GM12878 (cell line): Measurements from ENCODE around the gene PPFIBP1. TPM values are rescaled to one million over a fixed set of nuclear protein-coding genes. Genes with fewer than 3 reads are reported as not detected.

Source experiments
- ATAC-seq: fragments of 200-7000 bp; cut with Tn5 transposase; 3 replicates; pipeline ENCODE4 v1.9.1; 2020; ENCODE audit warnings: mild to moderate bottlenecking, moderate library complexity
- BruUV-seq: library from RNA; stranded (reverse); fragments of 400-500 nt; replicated peaks from 2 replicates; lab custom pipeline; 2021; lab: Mats Ljungman, UMichigan
- CTCF ChIA-PET: fragments of 300-600 bp; sonication (Branson Sonifier 250); formaldehyde crosslinking; extraction: SDS; loops from one replicate; lab custom pipeline; 2021; ENCODE audit warnings: inconsistent platforms; lab: Yijun Ruan, JAX
- POLR2A ChIA-PET: fragments of 350-600 bp; formaldehyde crosslinking; extraction: SDS; loops from one replicate; lab custom pipeline; 2021; ENCODE audit warnings: inconsistent platforms; lab: Charles Lee
- RAD21 ChIA-PET: fragments of 300-600 bp; sonication (Branson Sonifier 250); formaldehyde crosslinking; loops from one replicate; lab custom pipeline; 2023; ENCODE audit warnings: antibody characterized with exemption; ENCODE audit not compliant: unreplicated experiment; lab: Charles Lee
- SMC1A ChIA-PET: fragments of 300-600 bp; sonication (Branson Sonifier 250); formaldehyde crosslinking; loops from one replicate; lab custom pipeline; 2023; ENCODE audit not compliant: unreplicated experiment, uncharacterized antibody; lab: Charles Lee
- DNase-seq: peaks from one replicate; pipeline ENCODE4 v3.0.0-alpha.2; 2011; ENCODE audit warnings: low read depth, low spot score
- FAIRE-seq: peaks from 3 replicates; lab custom pipeline; 2011; peaks lifted over from hg19 to GRCh38; lab: Jason Lieb, UNC
- H2AFZ ChIP-seq: 2 replicates; pipeline ENCODE4 v1.6.0; 2011; ENCODE audit warnings: low read depth, low read length, control low read depth; ENCODE audit not compliant: control insufficient read depth
- H3K27ac ChIP-seq: 2 replicates; pipeline ENCODE4 v1.5.1; 2011; ENCODE audit warnings: control low read depth; ENCODE audit not compliant: control insufficient read depth, insufficient read depth
- H3K27me3 ChIP-seq, 2 experiments: replicated peaks in 1 of 2; 2 replicates each; pipeline versions ENCODE4 v1.6.0 to v1.6.1; 2011; ENCODE audit warnings: low read length in 1 of 2; ENCODE audit not compliant: control insufficient read depth in 2 of 2, insufficient read depth in 2 of 2
- H3K36me3 ChIP-seq, 2 experiments: 2 replicates each; pipeline ENCODE4 v1.5.1; 2011; ENCODE audit warnings: low read length in 1 of 2; ENCODE audit not compliant: control insufficient read depth in 2 of 2, insufficient read depth in 2 of 2
- H3K4me1 ChIP-seq: 2 replicates; pipeline ENCODE4 v1.6.1; 2011; ENCODE audit warnings: mild to moderate bottlenecking, low read length, moderate library complexity, mixed read lengths; ENCODE audit not compliant: control insufficient read depth, insufficient read depth
- H3K4me2 ChIP-seq: 2 replicates; pipeline ENCODE4 v1.6.0; 2011; ENCODE audit warnings: control low read depth; ENCODE audit not compliant: control insufficient read depth, insufficient read depth
- H3K4me3 ChIP-seq: fragments of 200-600 bp; sonication (generic); 2 replicates; pipeline ENCODE4 v1.5.1; 2016
- H3K79me2 ChIP-seq: 2 replicates; pipeline ENCODE4 v1.6.0; 2011; ENCODE audit warnings: low read length; ENCODE audit not compliant: control insufficient read depth, insufficient read depth
- H3K9ac ChIP-seq: 2 replicates; pipeline ENCODE4 v1.8.0; 2011; ENCODE audit warnings: low read length, control low read depth, mixed read lengths; ENCODE audit not compliant: control insufficient read depth, insufficient read depth
- H3K9me3 ChIP-seq: replicated peaks from 3 replicates; pipeline ENCODE4 v1.5.1; 2011; ENCODE audit warnings: mild to moderate bottlenecking, low read length; ENCODE audit not compliant: control insufficient read depth, insufficient read depth
- H4K20me1 ChIP-seq: 2 replicates; pipeline ENCODE4 v1.6.0; 2011; ENCODE audit not compliant: control insufficient read depth, insufficient read depth
- E2F4 ChIP-seq: IDR thresholded peaks from 2 replicates; pipeline ENCODE4 v1.6.1; 2012; ENCODE audit warnings: low read depth, low read length, improper control_type of control experiment
- ESRRA ChIP-seq: IDR thresholded peaks from 2 replicates; pipeline ENCODE4 v1.6.1; 2012; ENCODE audit warnings: mild to moderate bottlenecking, low read length, improper control_type of control experiment
- KAT2A ChIP-seq: conservative IDR thresholded peaks from 2 replicates; pipeline ENCODE4 v1.6.1; 2011; ENCODE audit warnings: low read depth, low read length; ENCODE audit not compliant: control insufficient read depth
- KDM1A ChIP-seq: fragments of 200-600 bp; sonication (generic); IDR thresholded peaks from 2 replicates; pipeline ENCODE4 v1.6.1; 2016; ENCODE audit warnings: borderline replicate concordance
- RELB ChIP-seq: fragments of 450-650 bp; IDR thresholded peaks from 2 replicates; pipeline ENCODE4 v1.6.1; 2017; ENCODE audit warnings: low read depth, mild to moderate bottlenecking, moderate library complexity
- SREBF1 ChIP-seq: IDR thresholded peaks from 2 replicates; pipeline ENCODE4 v1.6.1; 2012; ENCODE audit warnings: mild to moderate bottlenecking, low read length
- TARDBP ChIP-seq: IDR thresholded peaks from 2 replicates; pipeline ENCODE4 v1.6.1; 2016; ENCODE audit warnings: borderline replicate concordance
- ZNF274 ChIP-seq: IDR thresholded peaks from one replicate; pipeline ENCODE4 v1.8.0; 2011; ENCODE audit not compliant: insufficient read length, insufficient read depth
- ZNF384 ChIP-seq: IDR thresholded peaks from 2 replicates; pipeline ENCODE4 v1.6.1; 2012; ENCODE audit warnings: low read depth, mild to moderate bottlenecking, low read length, improper control_type of control experiment, borderline replicate concordance
- WGBS: methylation state at CpG from one replicate; pipeline ENCODE4 v1.1.6; 2016; ENCODE audit warnings: low lambda C conversion rate; ENCODE audit not compliant: insufficient replicate concordance, insufficient coverage; ENCODE audit errors: missing lambda C conversion rate; 5-methylcytosine and 5-hydroxymethylcytosine counted together
- in situ Hi-C: fragments of 300-500 bp; cut with MboI; formaldehyde crosslinking; loops from 9 replicates; pipeline ENCODE4 v1.14.3; 2018; ENCODE audit warnings: mixed read lengths
- intact Hi-C: fragments of 100-400 bp; cut with micrococcal nuclease; formaldehyde crosslinking; loops from one replicate; pipeline ENCODE4 v1.14.2; 2022; ENCODE audit not compliant: unreplicated experiment
- polyA plus RNA-seq, 11 experiments: library from polyadenylated mRNA; depleted of rRNA in 4 of 11; unstranded in 6 of 11; stranded (reverse) in 5 of 11; fragments of >200 nt; fragmentation: Nextera tagmentation in 4 of 11; fragmentation: Illumina TruSeq in 1 of 11; extraction: Ambion mirVana in 4 of 11; extraction: Trizol in 1 of 11; gene quantifications; 1 replicate in 1 of 11; 2 replicates in 10 of 11; pipeline versions ENCODE4 v1.2.1 to v1.2.3, GENCODE V29; 2011 to 2016; ENCODE audit warnings: inconsistent platforms in 2 of 11, missing spikeins in 2 of 11, low read depth in 1 of 11
- total RNA-seq, 4 experiments: library from RNA; depleted of rRNA in 3 of 4; stranded (reverse); fragments of >200 nt in 3 of 4; fragmentation: Illumina TruSeq in 1 of 4; extraction: Trizol in 1 of 4; gene quantifications; 2 replicates each; pipeline versions ENCODE4 v1.2.1 to v1.2.3, GENCODE V29; 2013 to 2021

The PPFIBP1 gene
- total and polyA plus RNA-seq, 10 of the 15 experiments (the other 5 are each of a cell fraction or from before 2014, with no cell fraction given) = 0.47 to 7.8 (median 3.6) TPM

DNA sequence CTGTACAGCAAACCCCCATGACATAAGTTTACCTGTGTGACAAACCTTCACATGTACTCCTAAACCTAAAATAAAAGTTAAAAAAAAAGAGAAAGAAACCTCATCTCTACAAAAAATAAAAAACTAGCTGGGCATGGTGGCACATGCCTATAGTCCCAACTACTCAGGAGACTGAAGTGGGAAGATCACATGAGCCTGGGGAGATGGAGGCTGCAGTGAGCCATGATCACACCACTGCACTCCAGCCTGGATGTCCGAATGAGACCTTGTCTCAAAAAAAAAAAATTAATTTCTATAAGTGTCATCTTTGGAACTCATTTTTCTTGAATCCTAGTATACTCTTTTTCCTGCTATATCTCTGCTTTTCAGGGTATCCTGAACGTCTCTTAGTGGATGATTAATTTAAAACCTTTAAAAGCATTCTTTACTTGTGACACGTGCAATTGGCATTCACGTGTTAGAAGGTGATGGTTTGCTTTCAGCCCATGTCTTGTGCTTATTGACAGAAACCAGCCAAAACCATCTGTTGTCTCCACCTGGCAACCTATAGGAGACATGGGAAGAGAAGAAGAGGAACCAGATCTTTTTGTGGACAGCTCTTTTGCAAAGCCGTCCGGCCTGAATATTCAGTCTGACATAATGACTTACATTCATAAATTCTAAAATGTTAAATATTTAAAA lies 30.6 kb upstream of the PPFIBP1 start:
- Histone ChIP-seq H3K4me2 (no peak overlapping the region), H3K4me1 (no peaks in the 10 kb centered on the region), H3K9me3 (no peaks in the 10 kb centered on the region), H3K9ac (no peak overlapping the region), H3K27ac (no peak overlapping the region), H3K27me3 (no peaks in the 10 kb centered on the region; a peak in 1 of 4 replicates), H3K36me3 (no peaks in the 10 kb centered on the region), H3K4me3 (no peak overlapping the region), H4K20me1 (no peaks in the 10 kb centered on the region), H2AFZ (no peak overlapping the region), H3K79me2 (no peaks in the 10 kb centered on the region)
- DNase-seq (no peak), ATAC-seq (no peak), FAIRE-seq (no peak)
- TF ChIP-seq RELB (no peak), ZNF274 (no peak), KDM1A (no peak), ZNF384 (no peak), SREBF1 (no peak), TARDBP (no peak), KAT2A (no peak), E2F4 (no peak), ESRRA (no peak)
- no TSS peak for BruUV-seq
- 74% methylated on average over 6 of the region's 6 CpGs for WGBS
- ChIA-PET SMC1A (no interaction called here), POLR2A (no interaction called here), RAD21 (no interaction called here), CTCF (no interaction called here)
- in situ Hi-C loops = no loop called here
- intact Hi-C loops = no loop called here
